A204.1 (cell line): ENCODE measurements around the gene AMZ1.
"Not testable (repeated sequence)": the region's sequence is repeated elsewhere in the genome, so short reads cannot be mapped to it uniquely, and the experiment has no call there.

ENCODE experiments used
- FAIRE-seq: peaks from 2 replicates; lab custom pipeline; 2012; peaks lifted over from hg19 to GRCh38; lab: Jason Lieb, UNC

Gene AMZ1

GRCh38 chr7:2668401-2668800 is 19.6 kb upstream of the AMZ1 start:
- FAIRE-seq = no peak

GRCh38 chr7:2670171-2670570 is 17.8 kb upstream of the AMZ1 start:
- FAIRE-seq = no peak

- FAIRE-seq = no peak
Measured at GRCh38 chr7:2670720-2671391, 17.1 kb upstream of the AMZ1 start.

GRCh38 chr7:2673214-2673613 is 14.8 kb upstream of the AMZ1 start:
- not testable (repeated sequence) for FAIRE-seq

GRCh38 chr7:2673934-2674333 is 14.1 kb upstream of the AMZ1 start:
- FAIRE-seq = no peak

- no peak for FAIRE-seq
Measured at GRCh38 chr7:2675256-2675764, 12.7 kb upstream of the AMZ1 start.

- FAIRE-seq = not testable (repeated sequence)
Measured at GRCh38 chr7:2676576-2676975, 11.4 kb upstream of the AMZ1 start.

GRCh38 chr7:2678454-2678853 is 9.5 kb upstream of the AMZ1 start:
- FAIRE-seq = not testable (repeated sequence)

- not testable (repeated sequence) for FAIRE-seq
Measured at GRCh38 chr7:2679135-2680127, 8.6 kb upstream of the AMZ1 start.

- no peak for FAIRE-seq
Measured at GRCh38 chr7:2680256-2680655, 7.7 kb upstream of the AMZ1 start.

- no peak for FAIRE-seq
Measured at GRCh38 chr7:2680792-2681490, 7.1 kb upstream of the AMZ1 start.

- no peak for FAIRE-seq
Measured at GRCh38 chr7:2681929-2682799, 5.8 kb upstream of the AMZ1 start.

GRCh38 chr7:2684501-2684900 is 3.5 kb upstream of the AMZ1 start:
- FAIRE-seq = no peak

- no peak for FAIRE-seq
Measured at GRCh38 chr7:2686101-2686500, 1.9 kb upstream of the AMZ1 start.

- FAIRE-seq = no peak
Measured at GRCh38 chr7:2687338-2687869, 598 bp upstream of the AMZ1 start.

- no peak for FAIRE-seq
Measured at GRCh38 chr7:2688409-2689342, 674 bp downstream of the AMZ1 start.

- no peak for FAIRE-seq
Measured at GRCh38 chr7:2689343-2689847, 1.4 kb downstream of the AMZ1 start.

GRCh38 chr7:2689951-2690705 is 2.1 kb downstream of the AMZ1 start:
- no peak for FAIRE-seq
